T-helper 22 cell (primary cell): ENCODE data around the gene STRA6.

Experiments used
- DNase-seq: peaks from one replicate; pipeline ENCODE4 v3.0.0-alpha.2; 2020; ENCODE audit warnings: low read depth

Gene STRA6

DNA sequence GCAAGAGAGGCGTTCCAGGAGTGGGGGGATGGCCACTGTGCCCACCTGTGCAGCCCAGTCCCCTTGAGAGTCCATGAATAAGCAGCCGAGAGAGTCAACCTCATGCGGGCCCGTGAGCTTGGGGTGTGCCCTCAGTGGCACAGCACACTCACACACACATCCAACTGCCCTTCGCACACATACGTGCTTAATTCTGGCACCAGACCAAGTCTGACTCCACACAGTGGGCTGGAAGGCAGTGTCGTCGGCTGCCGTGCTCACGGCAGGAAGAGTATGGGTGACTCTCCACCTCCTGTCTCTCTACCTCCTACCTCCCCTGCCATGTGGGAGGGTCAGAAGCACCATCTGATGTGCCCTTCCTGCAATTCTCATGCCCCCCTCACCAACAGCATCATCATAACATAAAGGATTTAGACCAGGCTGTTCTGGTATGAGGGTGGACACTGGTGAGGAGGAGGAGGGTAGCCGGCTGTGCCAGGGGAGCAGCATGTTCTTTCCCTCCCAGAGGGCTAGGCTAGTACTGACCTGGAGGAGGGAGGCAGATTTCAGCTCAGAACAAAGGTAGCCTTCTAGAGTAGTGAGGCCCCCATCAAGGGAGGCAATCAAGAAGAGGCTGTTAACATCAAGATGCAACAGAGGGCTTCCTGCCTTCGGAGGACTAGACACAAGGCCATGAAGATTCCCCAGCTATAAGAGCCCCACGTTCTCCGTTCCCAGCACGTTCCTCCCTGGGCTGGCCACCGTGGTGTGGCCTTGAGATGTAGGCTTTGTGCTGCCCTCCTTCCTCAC lies 5.3 kb upstream of the STRA6 start:
- no peak for DNase-seq

DNA sequence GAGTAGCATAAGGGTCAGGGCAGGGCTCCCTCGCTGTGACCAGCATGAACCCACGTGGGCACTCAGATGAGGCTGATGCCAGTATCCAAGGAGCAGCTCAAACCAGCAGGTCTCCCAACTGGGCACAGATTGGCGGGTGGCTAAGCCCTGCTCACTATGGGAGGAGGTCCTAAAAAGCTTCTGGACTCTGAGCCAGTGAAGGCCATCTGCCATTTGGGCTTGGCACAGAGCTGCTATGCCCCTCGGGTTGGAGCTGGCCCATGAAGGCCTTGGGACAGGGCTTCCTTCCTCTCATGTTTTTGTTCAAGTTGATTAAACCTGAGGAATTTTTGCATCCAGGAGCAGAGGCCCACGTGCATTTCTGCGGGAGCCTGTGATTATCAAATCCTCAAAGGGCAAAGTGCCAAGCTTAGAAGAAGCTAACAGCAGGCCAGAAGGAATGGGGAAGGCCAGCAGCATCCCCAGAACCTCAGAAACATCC lies 4.3 kb upstream of the STRA6 start:
- no peak for DNase-seq

DNA sequence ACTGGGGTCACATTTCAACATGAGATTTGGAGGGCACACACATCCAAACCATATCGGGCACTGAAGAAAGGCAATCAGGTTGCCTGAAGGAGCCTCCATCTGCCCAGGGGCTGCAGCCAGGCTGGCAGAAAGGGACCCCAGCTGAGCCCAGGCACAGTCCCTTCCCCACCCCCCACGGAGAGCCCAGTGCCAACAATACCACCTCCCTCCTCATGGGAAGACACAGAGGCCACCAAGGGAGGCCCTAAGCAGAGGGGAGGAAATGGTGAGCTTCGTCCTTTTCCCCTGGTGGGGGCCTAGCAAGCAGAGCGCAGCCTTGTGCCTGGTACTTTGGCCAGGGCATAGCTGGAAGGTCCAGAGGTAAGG lies 3.0 kb upstream of the STRA6 start:
- DNase-seq, result no peak

DNA sequence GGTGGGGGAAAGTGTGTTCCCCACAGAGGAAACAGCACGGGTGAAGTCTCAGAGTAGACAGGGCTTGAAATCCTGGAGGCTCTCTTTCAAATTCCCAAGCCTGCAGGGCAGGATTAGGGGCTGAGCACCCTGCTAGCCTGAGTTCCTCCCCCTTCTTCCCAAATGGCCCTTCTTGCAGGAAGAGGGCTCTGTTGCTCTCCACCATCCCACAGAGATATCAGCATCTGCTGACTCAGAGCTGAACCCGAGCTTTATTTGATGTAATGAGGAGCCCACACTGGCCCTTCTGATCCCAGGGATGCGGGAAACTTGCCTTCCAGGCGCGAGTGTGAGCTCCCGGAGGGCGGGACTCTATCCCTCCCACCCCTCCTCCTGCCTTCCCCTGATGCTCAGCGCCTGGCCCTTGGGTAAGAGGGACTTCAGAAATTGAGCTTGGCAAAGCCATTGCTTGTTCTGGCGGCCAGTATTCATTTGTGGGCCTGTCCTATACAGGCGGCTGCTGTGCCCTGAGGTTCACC lies 1.4 kb upstream of the STRA6 start:
- DNase-seq, result no peak

DNA sequence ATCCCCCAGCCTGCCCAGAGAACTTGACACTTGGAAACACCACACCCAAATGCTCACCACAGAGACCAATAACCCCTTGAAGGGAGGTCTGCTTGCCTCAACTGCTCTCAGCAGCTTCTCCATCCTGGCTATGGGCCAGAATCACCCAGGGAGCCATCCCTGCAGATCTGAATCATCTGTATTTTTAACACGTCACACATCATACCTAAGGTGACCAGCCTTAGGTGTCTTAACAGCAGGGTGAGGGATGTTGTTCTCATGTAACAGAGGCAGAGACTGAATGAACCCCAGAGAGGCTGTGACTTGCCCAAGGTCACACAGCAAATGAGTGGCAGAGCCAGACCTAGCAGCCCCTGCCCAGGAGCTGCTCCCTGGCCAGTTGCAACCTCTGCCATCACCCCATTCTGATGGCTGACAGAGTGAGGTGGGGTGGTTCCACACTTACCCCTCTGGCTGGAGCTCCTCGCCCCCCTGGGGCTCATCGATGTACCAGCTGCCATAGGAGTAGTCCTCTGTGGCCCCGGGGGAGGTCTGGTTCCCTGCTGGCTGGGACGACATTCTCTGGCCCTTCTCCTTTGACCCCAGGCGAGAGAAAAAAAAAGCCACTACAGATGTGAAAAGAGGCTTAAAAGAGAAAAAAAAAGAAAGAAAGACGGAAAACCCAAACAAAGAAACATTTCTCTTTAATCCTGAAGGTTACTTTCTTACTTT lies 722 bp downstream of the STRA6 start:
- DNase-seq, result no peak

DNA sequence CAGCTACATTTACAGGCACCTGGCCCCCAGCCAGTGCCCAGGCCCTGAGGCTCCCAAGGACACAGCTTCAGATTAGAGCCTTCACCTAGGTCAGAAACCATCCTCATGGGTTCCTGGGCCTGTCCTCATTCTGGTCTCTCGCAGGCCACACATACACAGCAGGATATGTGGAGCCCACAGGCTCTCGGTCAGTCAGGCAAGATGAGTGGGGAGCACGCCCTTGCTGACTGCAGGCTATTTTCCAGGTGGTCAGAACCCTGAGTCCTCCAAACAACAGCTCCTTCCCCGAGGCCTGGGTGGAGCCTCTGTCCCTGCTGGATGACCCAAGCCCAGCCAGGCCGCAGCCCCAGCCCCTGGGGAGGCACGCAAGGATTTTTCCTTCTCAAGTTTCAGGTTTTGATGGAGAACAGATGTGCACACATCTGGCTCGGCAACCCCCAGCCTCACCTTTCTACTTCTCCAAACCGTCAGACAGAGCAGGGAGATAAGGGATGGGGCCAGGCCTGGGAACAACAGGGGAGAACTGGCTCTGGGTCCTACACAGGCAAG lies 1.6 kb downstream of the STRA6 start:
- DNase-seq, result no peak

DNA sequence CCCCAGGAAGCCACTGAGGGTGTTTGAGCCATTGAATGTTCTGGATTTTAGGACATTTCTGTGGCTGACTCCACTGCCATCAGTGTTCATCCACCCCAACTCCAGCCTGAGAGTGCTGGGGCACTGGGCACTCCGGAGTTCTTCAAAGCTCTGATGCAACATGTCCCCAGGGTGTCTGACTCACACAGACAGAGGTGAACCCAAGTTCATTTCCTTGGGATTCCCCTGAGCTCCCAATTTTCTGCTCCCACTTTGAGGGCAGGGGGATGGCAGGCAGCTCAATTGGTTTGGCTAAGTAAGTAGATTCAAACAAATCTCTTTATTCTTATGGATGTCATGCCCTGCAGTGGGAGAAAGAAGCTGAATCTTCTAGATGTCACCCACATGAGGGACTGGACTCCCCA lies 2.2 kb downstream of the STRA6 start:
- no peak for DNase-seq

DNA sequence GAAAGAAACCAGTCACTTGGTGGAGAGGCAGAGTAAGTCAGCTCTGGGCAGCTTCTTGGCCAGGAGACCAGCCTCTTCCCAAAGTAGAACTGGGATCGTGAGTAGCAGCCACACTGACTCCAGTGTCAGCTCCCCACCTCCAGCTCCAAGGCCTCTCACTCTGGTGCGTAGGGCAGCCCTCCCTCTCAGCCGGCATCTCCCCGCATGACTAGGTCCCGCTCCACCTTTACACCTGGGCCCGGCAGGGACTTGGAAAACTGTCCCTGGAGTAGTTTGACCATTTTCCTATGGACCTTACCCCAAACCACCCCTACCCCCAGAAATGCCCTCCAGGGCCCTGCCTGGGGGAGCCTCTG lies 3.3 kb downstream of the STRA6 start:
- DNase-seq, result no peak

DNA sequence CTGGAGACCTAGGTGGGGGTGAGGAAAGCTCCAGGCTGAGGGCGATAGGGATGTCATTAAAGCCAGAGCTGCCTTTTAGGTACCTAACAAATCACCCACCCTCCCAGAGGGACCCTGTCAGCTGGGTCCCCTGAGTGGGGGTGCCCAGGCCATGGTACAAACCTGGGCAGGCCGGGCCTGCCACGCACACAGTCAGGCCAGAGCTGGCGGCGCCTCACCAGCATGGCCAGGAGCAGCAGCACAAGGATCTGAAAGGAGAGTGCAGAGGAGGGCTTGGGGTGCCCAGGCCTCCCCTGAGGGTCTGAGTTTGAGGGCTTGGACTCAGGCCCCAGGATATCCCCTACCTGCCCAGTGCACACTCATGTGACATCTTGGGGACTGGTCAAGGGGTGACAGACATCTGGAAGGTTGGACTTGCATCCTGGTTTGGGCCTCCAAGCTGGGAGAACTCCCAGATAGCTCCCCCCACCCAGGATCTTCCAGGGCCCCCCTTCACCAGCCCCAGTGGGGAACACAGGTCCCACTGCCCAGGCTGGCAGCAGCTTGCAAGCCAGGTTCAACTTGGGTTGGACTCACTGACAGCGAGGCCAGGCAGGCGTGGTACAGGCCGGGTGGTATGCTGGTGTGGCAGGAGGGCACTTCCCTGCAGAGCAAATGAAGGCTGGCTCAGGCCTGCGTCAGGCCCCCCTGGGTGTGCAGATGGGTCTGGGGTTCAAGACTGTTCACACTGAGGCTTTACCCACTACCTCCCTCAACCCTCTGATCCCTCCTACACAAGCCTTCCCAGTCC lies 5.2 kb downstream of the STRA6 start:
- DNase-seq, result no peak

DNA sequence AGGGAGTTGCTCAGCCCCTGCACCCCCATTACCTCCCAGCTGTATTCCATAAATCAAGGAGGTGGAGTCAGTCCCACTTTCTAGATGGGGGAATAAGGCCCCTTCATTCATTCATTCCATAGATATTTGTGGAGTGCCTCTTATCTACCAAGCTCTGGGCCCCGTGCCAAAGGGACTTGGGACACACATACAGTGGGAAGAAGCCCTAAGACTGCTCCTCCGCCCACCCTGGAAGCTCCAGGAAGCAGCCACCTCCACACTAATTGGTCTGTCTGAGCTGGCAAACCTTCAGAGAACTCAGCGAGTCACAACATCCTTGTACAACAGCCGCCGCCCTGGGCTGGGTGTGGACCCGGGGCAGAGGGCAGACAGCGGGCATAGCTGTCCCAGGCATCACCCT lies 6.4 kb downstream of the STRA6 start:
- no peak for DNase-seq

DNA sequence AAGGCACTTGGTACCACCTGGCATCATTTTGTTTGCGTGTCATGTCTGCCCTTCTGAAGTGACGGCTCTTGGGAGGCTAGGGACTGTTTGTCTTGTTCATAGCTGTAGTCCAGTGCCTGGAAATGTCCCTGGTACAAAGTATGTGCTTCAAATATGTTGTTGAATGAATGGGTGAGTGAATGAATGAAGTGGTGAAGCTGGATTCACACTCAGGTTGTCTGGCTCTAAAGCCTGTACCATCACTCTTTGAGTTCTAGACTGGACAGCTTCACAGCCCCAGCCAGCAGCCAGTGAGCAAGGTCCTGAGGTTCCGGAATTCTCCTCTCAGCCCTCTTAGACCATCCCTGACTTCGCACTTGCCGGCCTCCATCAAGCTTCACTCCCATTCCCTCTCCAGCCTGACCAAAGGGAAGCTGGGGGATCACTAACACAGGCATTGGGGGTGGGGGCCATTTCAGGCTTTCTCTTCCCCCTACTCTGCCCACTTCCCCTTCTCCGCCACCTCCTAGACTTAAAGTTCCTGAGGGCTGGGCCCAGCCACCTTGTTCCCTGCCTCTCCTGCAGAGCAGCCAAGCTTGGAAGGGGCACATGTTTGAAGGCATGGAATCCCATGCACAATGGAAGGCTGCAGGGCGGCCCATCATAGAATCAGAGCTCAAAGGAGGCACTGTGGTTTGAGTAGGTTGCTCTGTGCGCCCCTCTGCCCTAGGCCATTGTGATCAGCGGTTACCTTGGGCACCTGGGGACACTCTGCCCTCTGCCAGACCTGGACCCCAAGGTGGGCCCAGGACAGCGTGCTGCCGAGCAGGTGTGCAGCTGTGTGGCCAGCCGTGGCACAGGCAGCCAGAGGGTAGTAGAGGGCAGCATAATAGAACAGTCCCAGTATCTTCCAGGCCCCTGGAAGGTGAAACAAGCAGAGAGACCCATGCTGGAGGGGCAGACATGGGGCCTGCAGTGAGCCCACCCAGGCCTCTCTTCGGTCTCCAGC lies 7.7 kb downstream of the STRA6 start:
- DNase-seq, result no peak

DNA sequence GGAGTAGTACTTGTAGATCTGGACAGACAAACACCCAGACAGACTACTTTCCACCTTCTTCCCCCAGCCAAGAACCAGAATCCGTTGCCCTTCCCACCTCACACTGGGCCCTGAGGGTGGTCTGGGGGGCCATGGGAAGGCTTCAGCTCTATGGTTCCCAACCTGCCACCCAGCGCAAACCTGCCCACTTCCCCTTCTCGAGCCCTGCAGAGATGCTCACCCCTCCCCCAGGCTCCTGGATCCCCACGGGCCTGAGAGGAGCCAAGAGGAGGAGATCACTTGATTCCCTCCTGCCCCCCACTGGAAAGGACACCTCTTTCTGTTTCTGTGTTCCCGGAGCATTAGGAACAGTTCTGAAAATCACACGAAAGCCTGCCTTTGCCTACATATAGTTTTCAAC lies 8.7 kb downstream of the STRA6 start:
- no peak for DNase-seq

DNA sequence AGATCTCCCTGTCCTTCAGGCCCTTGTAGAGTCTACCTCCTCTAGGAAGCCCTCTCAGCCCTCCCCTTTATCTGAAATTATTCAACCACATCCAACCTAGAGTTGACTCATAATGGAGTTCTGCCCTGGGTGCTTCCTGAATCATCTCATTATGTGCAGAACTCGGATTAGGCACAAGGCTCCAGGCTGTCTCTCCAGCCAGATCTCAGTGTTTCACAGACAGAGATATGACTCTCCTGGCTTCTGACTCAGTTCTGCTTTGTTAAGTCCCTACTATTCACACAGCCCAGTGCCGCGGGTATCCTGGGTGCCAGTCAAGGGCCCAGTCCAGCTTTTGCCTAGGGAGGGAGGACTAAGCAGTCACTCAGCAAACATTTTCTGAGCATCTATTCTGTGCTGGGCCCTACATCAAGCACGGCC lies 9.3 kb downstream of the STRA6 start:
- no peak for DNase-seq

DNA sequence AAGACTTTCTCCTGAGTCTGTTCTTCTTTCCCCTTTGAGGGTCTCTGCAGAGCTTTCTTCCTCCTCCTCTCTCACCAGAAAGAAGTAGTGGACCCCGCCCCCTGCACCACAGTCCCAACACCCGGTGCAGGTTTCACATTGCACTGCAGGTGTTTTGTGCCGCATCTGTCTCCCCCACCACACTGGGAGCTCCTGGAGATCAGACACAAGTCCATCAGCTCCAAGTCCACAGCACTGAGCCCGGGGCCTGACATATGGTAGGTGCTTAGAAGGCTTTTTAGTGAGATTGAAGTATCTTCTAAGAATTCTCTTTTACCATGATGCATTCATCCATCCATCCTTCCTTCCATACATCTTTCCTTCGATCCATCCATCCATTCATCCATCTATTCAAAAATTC lies 9.8 kb downstream of the STRA6 start:
- no peak for DNase-seq

DNA sequence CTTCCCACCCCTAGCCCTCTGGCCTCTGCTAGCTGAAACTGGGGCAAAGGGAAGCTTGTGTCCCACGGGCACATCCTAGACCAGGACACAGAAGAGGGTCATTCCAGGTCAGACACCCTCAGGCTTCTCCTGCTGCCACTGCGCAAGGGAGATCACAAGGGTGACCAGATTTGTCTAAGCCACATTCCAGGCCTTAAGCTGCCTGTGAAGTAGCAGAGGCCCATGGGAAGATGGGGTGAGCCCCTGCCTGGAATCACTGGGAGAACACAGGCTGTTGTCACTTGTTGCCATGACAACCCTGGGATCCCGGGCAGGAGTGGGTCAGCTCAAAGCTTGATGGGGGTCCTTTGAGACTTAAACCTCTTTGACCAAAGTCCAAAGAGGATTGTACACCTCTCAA lies 10.8 kb downstream of the STRA6 start:
- no peak for DNase-seq

DNA sequence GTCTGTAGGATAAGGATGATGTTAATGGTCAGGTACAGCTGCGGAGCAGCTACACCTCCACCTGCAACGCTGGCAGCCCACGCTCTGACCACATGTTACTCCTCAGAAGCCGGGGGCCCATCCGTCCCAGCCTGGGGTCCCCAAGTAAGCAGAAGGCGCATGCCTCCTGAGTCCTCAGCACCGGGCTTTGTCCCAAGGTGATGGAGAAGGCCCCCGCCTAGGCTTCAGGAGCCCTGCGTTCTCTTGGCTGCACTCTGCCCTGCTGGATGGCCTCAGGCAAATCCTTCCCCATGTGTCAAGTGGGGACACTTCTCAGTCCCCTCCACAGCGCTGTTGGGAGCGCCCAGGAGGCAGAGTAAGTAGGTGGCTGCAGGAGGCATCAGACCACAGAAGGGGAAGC lies 14.4 kb downstream of the STRA6 start:
- no peak for DNase-seq

DNA sequence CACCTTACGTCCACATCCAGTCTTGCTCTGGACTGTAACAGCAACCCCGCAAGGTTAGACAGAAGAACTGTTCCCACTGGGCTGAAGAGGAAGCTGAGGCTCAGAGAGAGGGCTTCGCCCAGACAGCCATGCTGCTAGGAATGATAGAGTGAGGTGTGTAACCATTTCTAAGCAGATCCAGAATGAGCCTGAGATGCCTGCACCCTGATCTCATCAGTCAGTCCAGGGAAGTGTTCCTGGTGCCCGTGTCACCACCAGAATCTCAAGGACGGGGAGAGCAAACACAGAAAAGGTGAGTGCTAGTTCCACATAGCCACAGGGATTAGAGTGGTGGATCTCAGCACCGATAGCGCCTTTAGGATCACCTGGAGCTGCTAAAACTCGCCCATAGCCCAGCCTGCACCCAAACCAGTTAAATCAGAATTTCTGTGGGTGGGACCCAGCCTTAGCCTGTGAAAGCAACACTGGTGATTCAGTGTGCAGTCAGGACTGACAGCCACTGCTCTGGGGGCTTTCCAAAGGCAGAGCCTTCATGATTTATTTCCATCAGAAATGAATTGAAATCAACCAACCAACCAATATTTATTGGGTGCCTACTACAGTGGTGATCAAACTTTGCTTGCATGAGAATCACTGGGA lies 16.8 kb downstream of the STRA6 start:
- DNase-seq, result no peak

DNA sequence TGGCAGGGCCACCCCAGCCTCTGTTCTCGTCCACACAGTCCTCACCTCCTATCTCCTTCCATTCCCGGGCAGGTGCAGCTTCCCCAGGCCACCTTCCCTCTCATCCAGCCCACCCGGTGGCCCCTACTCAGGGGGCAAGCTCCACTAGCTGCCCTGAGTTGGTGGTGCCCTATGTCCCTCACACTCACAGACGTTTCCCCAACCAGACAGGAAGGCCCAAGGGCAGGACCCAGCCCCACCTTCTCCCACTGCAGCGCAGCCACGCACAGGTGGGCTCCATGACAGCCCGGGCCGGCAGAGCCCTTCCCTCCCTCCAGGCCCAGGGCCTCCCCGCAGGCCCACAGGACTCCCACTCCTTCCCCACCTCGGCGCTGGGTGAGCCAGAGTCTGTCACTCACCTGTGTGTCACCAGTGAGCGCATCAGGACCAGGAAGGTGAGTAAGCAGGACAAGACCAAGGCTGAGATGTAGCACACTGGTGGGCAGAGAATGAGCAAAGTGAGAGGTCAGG lies 17.9 kb downstream of the STRA6 start:
- DNase-seq, result no peak

DNA sequence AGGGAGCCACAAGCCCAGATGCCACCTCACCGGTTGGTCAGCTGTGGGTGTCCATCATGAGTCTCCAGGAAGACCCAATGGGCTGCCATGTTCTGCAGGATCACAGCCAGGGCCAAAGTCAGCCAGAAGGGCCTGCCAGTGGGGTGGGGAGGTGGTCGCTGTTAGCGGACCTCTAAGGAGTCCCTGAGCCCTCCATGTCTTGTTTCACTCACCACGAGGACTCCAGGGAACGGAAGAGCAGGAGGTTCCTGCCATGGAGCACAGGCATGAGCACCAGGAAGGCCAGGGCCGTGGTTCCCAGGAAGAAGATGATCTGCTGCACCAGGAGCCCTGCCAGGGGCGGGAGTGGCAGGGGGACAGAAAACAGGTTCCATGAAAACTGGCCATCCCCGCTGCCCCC lies 20.5 kb downstream of the STRA6 start:
- no peak for DNase-seq

DNA sequence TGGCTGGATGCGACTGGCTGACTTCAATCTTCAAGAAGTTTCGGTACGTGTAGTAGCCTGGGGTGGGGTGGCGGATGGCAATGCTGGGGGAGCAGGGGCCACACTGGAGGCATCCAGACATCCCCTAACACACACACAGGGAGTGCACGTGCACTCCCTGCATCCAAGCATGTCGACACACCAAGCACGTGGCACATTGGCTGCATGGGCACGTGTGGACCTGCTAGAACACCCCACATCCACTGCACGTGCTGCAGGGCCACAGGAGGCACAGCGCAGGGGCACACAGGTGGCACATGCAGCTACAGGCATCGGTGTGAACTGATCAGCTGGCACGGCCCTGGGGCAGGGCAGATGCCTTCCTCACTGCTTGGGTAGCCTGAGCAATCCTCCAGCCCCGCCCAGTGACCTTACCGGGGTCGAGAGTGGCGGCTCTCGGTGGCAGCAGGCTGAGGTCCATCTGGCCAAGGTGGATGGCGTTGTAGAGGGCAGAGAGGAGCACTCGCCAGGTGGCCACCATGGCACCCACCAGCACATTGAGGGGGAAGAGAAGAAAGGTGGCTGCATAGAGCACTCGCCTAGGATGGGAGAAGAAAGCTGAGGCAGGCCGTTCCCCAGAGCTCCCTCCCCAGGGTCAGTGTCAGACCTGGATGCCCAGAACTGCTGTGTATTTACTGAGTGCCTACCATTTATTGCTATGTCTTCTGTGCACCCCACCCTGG lies 21.5 kb downstream of the STRA6 start:
- no peak for DNase-seq
